ENCODE data around the gene CHFR. TPM values are rescaled to one million over a fixed set of nuclear protein-coding genes. Genes with fewer than 3 reads are reported as not detected.

Gene CHFR
- total and polyA plus RNA-seq, 2 experiments from 2014 or later, result 24.3 to 26.5 TPM

DNA sequence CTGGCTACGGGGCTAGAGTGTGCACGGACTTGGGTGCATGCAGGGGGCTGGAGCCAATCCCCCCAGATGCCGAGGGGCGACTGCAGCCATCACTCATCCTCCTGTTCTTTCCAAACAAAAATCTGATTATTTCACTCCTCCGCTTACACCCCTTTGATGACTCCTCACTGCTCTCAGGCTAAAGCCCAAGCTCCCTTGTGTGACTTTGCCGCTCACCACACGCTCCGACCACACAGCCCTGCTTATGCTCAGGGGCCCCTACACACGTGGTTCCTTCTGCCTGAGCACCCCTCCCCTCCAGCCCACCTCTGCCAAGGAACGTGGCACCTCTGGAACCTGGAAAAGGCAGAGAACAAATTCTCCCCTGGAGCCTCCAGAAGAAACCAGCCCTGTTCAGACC lies 13.7 kb downstream of the CHFR start:
- Histone ChIP-seq H3K79me2 (ENCODE audit: insufficient read depth) (peaks cover 54% of the 10 kb centered on the region), H3K9ac (no peak overlapping the region), H3K27me3 (replicated peaks; ENCODE audit: insufficient read depth) (no peaks in the 10 kb centered on the region), H3K27ac (no peak overlapping the region), H3K4me1 (ENCODE audit: insufficient read depth) (no peaks in the 10 kb centered on the region), H4K20me1 (ENCODE audit: insufficient read depth) (no peaks in the 10 kb centered on the region), H3K9me3 (ENCODE audit: low read depth) (no peaks in the 10 kb centered on the region), H3K4me2 (ENCODE audit: unreplicated experiment) (no peak overlapping the region), H2AFZ (no peak overlapping the region), H3K36me3 (ENCODE audit: low read depth) (peaks cover 26% of the 10 kb centered on the region), H3K4me3 (no peak overlapping the region), H3K9me2 (ENCODE audit: insufficient read depth) (no peaks in the 10 kb centered on the region), H3F3A (ENCODE audit: insufficient read depth) (no peaks in the 10 kb centered on the region)
- in situ Hi-C loops (cut with MboI), result no loop called here
- TF ChIP-seq EZH2 (IDR thresholded peaks at IDR 0.05; ENCODE audit: insufficient read depth, poor library complexity, severe bottlenecking), result no peak
- TF ChIP-seq EZH2phosphoT487 (IDR thresholded peaks at IDR 0.05; ENCODE audit: insufficient read depth, low read depth), result no peak
- DNase-seq, result no peak
- WGBS, 2 experiments (ENCODE audit: low coverage in 1 of 2, low lambda C conversion rate in 2 of 2, missing lambda C conversion rate in 2 of 2), result 94% methylated on average over 9 to 10 of the region's 10 CpGs

DNA sequence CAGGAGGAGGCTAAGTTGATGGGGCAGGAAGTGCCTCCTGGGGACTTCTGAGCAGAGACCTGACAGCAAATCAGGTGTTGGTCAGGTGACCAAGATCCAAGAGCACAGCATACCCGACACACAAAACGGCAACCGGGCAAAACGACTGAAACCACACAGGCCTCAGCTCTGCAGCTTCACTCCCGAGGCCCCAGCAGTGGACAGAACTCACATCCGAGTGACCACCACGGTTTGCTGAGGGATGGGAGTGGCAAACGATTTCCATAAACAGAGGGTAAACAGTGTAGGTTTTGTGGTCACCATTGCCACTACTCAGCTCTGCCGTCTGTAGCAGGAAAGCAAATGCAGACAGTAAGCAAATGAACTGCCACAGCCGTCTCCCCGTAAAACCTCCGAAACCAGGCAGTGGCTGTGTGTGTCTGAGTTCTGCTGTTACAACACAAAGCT lies 14.4 kb downstream of the CHFR start:
- in situ Hi-C loops (cut with MboI), result no loop called here
- WGBS, 2 experiments (ENCODE audit: low coverage in 1 of 2, low lambda C conversion rate in 2 of 2, missing lambda C conversion rate in 2 of 2), result 87 to 89% methylated on average over 12 of the region's 12 CpGs
- DNase-seq, result no peak

DNA sequence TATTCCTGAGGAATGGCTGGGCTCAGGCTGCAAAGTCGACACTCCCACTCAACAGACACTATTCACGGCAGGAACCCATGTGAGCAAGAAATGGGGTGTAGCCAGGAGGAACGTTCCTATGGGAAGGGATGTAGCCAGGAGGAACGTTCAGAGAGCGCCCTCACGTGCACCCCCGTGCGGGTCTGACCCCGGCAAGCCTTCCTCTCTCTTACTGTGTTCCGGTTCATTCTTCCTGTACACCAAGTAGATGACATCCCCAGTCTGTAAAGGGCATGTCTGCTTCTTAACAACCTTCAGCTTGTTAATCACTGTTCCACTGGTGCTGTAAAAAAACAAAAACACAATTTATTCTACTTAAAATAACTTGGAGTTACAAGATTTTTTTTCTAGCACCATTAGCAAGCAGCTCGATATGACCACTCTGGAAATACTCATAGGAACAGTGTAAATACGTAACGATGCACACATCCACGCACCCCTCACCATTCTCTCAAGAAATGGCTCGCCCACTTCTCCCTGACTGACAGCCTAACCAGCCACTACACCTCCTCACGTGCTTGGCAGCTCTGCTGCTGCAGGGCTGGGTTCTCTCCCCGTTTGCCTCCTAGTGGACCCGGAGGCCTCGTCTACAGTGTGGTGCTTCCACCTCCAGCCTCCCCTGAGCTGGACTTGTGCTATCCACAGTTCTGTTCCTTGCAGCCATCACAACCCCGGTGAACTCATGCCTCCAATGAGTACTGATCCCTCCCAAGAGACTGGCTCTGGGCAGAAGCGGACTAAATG lies 15.1 kb downstream of the CHFR start:
- Histone ChIP-seq H3K36me3 (ENCODE audit: low read depth) (peaks cover 34% of the 10 kb centered on the region), H3K9me3 (ENCODE audit: low read depth) (no peaks in the 10 kb centered on the region), H3K9me2 (ENCODE audit: insufficient read depth) (no peaks in the 10 kb centered on the region), H3F3A (ENCODE audit: insufficient read depth) (peaks cover 5% of the 10 kb centered on the region), H3K27ac (no peak overlapping the region), H2AFZ (no peak overlapping the region), H3K4me3 (no peak overlapping the region), H3K9ac (no peak overlapping the region), H3K27me3 (replicated peaks; ENCODE audit: insufficient read depth) (no peaks in the 10 kb centered on the region), H3K79me2 (ENCODE audit: insufficient read depth) (peaks cover 50% of the 10 kb centered on the region), H4K20me1 (ENCODE audit: insufficient read depth) (no peaks in the 10 kb centered on the region), H3K4me1 (ENCODE audit: insufficient read depth) (no peaks in the 10 kb centered on the region), H3K4me2 (ENCODE audit: unreplicated experiment) (no peak overlapping the region)
- TF ChIP-seq EZH2 (IDR thresholded peaks at IDR 0.05; ENCODE audit: insufficient read depth, poor library complexity, severe bottlenecking), result no peak
- TF ChIP-seq EZH2phosphoT487 (IDR thresholded peaks at IDR 0.05; ENCODE audit: insufficient read depth, low read depth), result no peak
- WGBS, 2 experiments (ENCODE audit: low coverage in 1 of 2, low lambda C conversion rate in 2 of 2, missing lambda C conversion rate in 2 of 2), result 94 to 97% methylated on average over 21 of the region's 21 CpGs
- no peak for DNase-seq
- in situ Hi-C loops (cut with MboI), result no loop called here

More for the DNA sequence above, 14.4 kb downstream of the CHFR start:
- Histone ChIP-seq H3F3A (ENCODE audit: insufficient read depth) (no peaks in the 10 kb centered on the region), H3K9me3 (ENCODE audit: low read depth) (no peaks in the 10 kb centered on the region), H3K79me2 (ENCODE audit: insufficient read depth) (peaks cover 50% of the 10 kb centered on the region), H3K27me3 (replicated peaks; ENCODE audit: insufficient read depth) (no peaks in the 10 kb centered on the region), H3K9me2 (ENCODE audit: insufficient read depth) (no peaks in the 10 kb centered on the region), H3K9ac (no peak overlapping the region), H3K27ac (no peak overlapping the region), H4K20me1 (ENCODE audit: insufficient read depth) (no peaks in the 10 kb centered on the region), H3K4me3 (no peak overlapping the region), H3K36me3 (ENCODE audit: low read depth) (peaks cover 28% of the 10 kb centered on the region), H3K4me2 (ENCODE audit: unreplicated experiment) (no peak overlapping the region), H2AFZ (no peak overlapping the region), H3K4me1 (ENCODE audit: insufficient read depth) (no peaks in the 10 kb centered on the region)
- TF ChIP-seq EZH2phosphoT487 (IDR thresholded peaks at IDR 0.05; ENCODE audit: insufficient read depth, low read depth) (no peak), EZH2 (IDR thresholded peaks at IDR 0.05; ENCODE audit: insufficient read depth, poor library complexity, severe bottlenecking) (no peak)

DNA sequence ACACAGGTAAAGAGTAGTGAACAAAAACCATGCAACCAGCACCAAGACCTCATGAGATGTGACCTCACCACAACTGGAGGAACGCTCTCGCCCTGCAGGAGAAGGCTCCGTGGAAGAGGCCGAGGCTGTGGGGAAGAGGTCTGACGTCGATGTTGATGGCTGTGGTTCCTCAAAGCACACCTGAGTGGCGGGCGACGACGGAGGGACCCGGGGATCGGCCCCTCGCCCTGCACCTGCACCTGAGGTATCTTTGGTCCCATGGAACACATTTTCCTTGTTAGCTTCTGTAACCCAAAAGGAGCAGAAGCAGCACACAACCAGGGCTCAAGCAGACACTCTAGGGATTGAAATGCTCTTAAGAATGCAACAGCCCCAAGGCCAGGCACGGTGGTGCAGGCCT lies 17.9 kb downstream of the CHFR start:
- no peak for TF ChIP-seq EZH2 (IDR thresholded peaks at IDR 0.05; ENCODE audit: insufficient read depth, poor library complexity, severe bottlenecking)
- TF ChIP-seq EZH2phosphoT487 (IDR thresholded peaks at IDR 0.05; ENCODE audit: insufficient read depth, low read depth), result no peak
- in situ Hi-C loops (cut with MboI), result no loop called here

More for the DNA sequence above, 17.9 kb downstream of the CHFR start:
- Histone ChIP-seq H3K79me2 (ENCODE audit: insufficient read depth) (peaks cover 43% of the 10 kb centered on the region), H3F3A (ENCODE audit: insufficient read depth) (peaks cover 31% of the 10 kb centered on the region), H3K9me2 (ENCODE audit: insufficient read depth) (no peaks in the 10 kb centered on the region), H3K4me1 (ENCODE audit: insufficient read depth) (no peaks in the 10 kb centered on the region), H2AFZ (no peak overlapping the region), H3K9ac (no peak overlapping the region), H3K4me3 (no peak overlapping the region), H3K27me3 (replicated peaks; ENCODE audit: insufficient read depth) (no peaks in the 10 kb centered on the region), H3K36me3 (ENCODE audit: low read depth) (peaks cover 35% of the 10 kb centered on the region), H3K9me3 (ENCODE audit: low read depth) (no peaks in the 10 kb centered on the region), H4K20me1 (ENCODE audit: insufficient read depth) (no peaks in the 10 kb centered on the region), H3K27ac (no peak overlapping the region), H3K4me2 (ENCODE audit: unreplicated experiment) (no peak overlapping the region)
- no peak for DNase-seq
- 97 to 98% methylated on average over 10 to 14 of the region's 14 CpGs for WGBS, 2 experiments (ENCODE audit: low coverage in 1 of 2, low lambda C conversion rate in 2 of 2, missing lambda C conversion rate in 2 of 2)

All from GM23248 (cell line).